Cardiac muscle cell (in vitro differentiated cells and primary cell): Measurements from ENCODE around the gene BAIAP3. TPM values are rescaled to one million over a fixed set of nuclear protein-coding genes. Genes with fewer than 3 reads are reported as not detected.

Source experiments
- DNase-seq, 2 donors: peaks; one replicate each; pipeline versions ENCODE4 v3.0.0 to v3.0.0-alpha.2; 2010 to 2017; ENCODE audit warnings: low read depth in 1 of 2, low spot score in 1 of 2
- H3K27ac ChIP-seq: fragments of 200-600 bp; sonication (generic); 2 replicates; pipeline ENCODE4 v1.5.1; 2016
- H3K27me3 ChIP-seq: fragments of 200-600 bp; sonication (generic); 2 replicates; pipeline ENCODE4 v1.6.0; 2016; ENCODE audit warnings: control low read depth
- H3K36me3 ChIP-seq: fragments of 200-600 bp; sonication (generic); 2 replicates; pipeline ENCODE4 v1.5.1; 2016; ENCODE audit warnings: control low read depth
- H3K4me1 ChIP-seq: fragments of 200-600 bp; sonication (generic); 2 replicates; pipeline ENCODE4 v1.8.1; 2017; ENCODE audit warnings: low read depth, mild to moderate bottlenecking, mixed run types
- H3K4me3 ChIP-seq: fragments of 200-600 bp; sonication (generic); 2 replicates; pipeline ENCODE4 v1.5.1; 2016; ENCODE audit warnings: mild to moderate bottlenecking
- H3K9me3 ChIP-seq: fragments of 200-600 bp; sonication (generic); 2 replicates; pipeline ENCODE4 v1.5.1; 2017; ENCODE audit warnings: low read depth, mild to moderate bottlenecking, control low read depth
- polyA plus RNA-seq: library from polyadenylated mRNA; unstranded; fragments of >200 nt; fragmentation: Nextera tagmentation; extraction: Ambion mirVana; gene quantifications from 2 replicates; pipeline ENCODE4 v1.2.1, GENCODE V29; 2016
- total RNA-seq: library from RNA; depleted of rRNA; stranded (reverse); fragments of >200 nt; gene quantifications from 2 replicates; pipeline ENCODE4 v1.2.3, GENCODE V29; 2016
- TF ChIP-seq, protein P1 (sequence below): IDR thresholded peaks from 2 replicates; pipeline ENCODE4 v1.5.1; 2012; ENCODE audit warnings: low read depth, mild to moderate bottlenecking, low read length

The BAIAP3 gene
- total and polyA plus RNA-seq, 2 experiments from 2014 or later, result 7.4 to 7.7 TPM

DNA sequence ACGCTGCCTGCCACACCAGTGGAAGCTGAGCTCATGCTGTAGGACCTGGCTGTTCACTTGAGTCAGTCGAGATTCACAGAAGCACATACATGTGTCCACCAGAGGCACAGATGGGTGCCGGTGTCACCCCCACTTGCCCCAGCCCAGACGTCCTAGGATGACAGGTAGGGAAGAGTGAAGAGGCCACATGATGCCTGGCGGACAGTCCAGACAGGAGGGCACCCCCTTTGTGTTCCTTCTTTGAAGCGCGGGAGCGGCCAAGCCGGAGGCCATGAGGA lies 15.2 kb upstream of the BAIAP3 start:
- Histone ChIP-seq H3K4me1 (no peaks in the 10 kb centered on the region), H3K9me3 (no peaks in the 10 kb centered on the region), H3K36me3 (peaks cover 58% of the 10 kb centered on the region), H3K27ac (no peak overlapping the region), H3K4me3 (no peak overlapping the region), H3K27me3 (no peaks in the 10 kb centered on the region)
- TF ChIP-seq, protein P1, sequence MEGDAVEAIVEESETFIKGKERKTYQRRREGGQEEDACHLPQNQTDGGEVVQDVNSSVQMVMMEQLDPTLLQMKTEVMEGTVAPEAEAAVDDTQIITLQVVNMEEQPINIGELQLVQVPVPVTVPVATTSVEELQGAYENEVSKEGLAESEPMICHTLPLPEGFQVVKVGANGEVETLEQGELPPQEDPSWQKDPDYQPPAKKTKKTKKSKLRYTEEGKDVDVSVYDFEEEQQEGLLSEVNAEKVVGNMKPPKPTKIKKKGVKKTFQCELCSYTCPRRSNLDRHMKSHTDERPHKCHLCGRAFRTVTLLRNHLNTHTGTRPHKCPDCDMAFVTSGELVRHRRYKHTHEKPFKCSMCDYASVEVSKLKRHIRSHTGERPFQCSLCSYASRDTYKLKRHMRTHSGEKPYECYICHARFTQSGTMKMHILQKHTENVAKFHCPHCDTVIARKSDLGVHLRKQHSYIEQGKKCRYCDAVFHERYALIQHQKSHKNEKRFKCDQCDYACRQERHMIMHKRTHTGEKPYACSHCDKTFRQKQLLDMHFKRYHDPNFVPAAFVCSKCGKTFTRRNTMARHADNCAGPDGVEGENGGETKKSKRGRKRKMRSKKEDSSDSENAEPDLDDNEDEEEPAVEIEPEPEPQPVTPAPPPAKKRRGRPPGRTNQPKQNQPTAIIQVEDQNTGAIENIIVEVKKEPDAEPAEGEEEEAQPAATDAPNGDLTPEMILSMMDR, result no peak
- no peak for DNase-seq

DNA sequence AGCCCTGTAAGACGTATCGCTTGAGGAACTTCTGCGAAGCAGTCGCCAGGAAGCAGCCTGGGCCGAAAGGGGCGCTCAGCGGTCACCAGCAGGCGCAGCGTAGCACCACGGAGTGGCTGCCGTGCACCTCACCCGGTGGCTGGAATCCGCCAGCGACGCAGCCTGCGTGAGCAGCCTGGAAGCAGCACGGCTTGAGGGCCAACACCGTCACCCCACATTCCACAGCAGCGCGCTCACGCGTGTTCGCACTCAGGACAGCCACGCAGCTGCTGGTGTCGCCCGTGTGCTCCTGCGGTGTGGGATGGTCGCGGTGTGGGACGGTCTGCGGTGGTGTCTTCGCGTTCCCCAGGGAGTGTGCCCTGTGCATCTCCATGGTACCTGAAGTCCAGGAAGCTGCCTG lies 14.4 kb upstream of the BAIAP3 start:
- Histone ChIP-seq H3K27me3 (no peaks in the 10 kb centered on the region), H3K27ac (no peak overlapping the region), H3K36me3 (peaks cover 60% of the 10 kb centered on the region), H3K4me1 (no peaks in the 10 kb centered on the region), H3K4me3 (no peak overlapping the region), H3K9me3 (no peaks in the 10 kb centered on the region)
- TF ChIP-seq, protein P1, result no peak
- DNase-seq, result no peak

DNA sequence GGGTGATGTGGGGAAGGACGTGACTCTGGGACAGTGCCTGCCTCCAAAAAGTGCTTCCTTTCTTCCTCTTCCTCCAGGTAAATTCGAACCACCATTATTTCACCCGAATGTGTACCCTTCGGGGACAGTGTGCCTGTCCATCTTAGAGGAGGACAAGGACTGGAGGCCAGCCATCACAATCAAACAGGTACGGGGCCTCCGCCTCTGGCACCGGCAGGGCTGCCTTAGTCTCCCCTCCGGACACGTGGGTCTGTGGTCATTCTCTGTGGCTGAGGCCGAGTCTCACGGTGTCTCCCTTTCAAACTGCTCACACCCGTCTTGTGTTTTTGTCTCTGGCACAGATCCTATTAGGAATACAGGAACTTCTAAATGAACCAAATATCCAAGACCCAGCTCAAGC lies 13.3 kb upstream of the BAIAP3 start:
- no peaks in the 10 kb centered on the region for H3K4me1 ChIP-seq
- DNase-seq, result no peak
- peaks cover 52% of the 10 kb centered on the region for H3K36me3 ChIP-seq
- TF ChIP-seq, protein P1, result no peak
- no peak overlapping the region for H3K27ac ChIP-seq
- no peak overlapping the region for H3K4me3 ChIP-seq
- no peaks in the 10 kb centered on the region for H3K9me3 ChIP-seq
- no peaks in the 10 kb centered on the region for H3K27me3 ChIP-seq

DNA sequence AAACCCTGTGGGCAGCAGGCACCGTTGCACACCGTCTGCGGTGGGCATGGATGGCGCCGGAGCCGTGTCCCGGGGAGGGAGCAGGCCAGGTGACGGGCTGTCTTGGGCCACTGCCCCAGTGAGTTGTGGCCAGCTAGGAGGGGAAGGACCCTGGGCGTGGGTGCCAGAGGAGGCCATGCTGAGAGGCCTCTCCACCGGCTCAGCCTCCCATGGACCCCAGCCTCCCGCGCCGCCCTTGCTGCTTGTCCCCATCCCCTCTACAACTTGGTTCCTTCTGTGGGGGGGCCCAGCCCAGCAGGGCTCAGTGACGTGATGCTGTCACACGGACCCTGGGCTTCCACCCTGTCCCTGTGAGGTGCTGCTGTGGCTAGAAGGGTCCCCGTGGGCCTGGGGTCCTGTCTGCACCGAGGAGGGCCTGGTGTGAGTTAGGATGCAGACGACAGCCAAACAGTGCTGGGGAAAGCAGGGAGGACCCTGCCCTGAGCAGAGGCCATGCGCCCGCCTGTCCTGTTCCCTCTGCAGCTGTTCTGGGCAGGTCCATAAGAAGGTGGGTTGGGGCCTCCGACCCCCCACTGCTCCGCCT lies 12.7 kb upstream of the BAIAP3 start:
- TF ChIP-seq, protein P1, result no peak
- H3K27ac ChIP-seq, result no peak overlapping the region

DNA sequence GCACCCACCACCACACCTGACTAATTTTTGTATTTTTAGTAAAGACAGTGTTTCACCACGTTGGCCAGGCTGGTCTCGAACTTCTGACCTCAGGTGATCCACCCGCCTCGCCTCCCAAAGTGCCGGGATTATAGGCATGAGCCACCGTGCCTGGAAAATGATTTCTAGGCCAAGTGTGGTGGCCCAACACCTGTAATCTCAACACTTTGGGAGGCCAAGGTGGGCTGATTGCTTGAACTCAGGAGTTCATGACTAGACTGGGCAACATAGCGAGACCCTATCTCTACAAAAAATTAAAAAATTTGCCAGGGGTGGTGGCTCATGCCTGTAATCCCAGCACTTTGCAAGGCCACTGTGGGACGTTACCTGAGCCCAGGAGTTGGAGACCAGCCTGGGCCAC lies 11.0 kb upstream of the BAIAP3 start:
- DNase-seq, result no peak
- Histone ChIP-seq H3K27me3 (no peaks in the 10 kb centered on the region), H3K9me3 (no peaks in the 10 kb centered on the region), H3K4me1 (no peaks in the 10 kb centered on the region), H3K27ac (no peak overlapping the region), H3K36me3 (peaks cover 34% of the 10 kb centered on the region), H3K4me3 (no peak overlapping the region)
- TF ChIP-seq, protein P1, result no peak

More for the DNA sequence above, 12.7 kb upstream of the BAIAP3 start:
- peaks cover 47% of the 10 kb centered on the region for H3K36me3 ChIP-seq
- no peaks in the 10 kb centered on the region for H3K4me1 ChIP-seq
- no peak overlapping the region for H3K4me3 ChIP-seq
- no peak for DNase-seq
- H3K9me3 ChIP-seq, result no peaks in the 10 kb centered on the region
- H3K27me3 ChIP-seq, result no peaks in the 10 kb centered on the region
